IPS DF 6.9 (cell line): ENCODE results near the gene TMEM128.
"Not testable (repeated sequence)": the region's sequence is repeated elsewhere in the genome, so short reads cannot be mapped to it uniquely, and the experiment has no call there.

Source experiments
- DNase-seq: peaks from one replicate; pipeline ENCODE4 v3.0.0-alpha.2; 2013; ENCODE audit warnings: low read depth, low spot score
- H3K27ac ChIP-seq: one replicate; pipeline ENCODE4 v1.5.1; 2013; ENCODE audit warnings: low read length, control low read depth
- H3K27me3 ChIP-seq: 2 replicates; pipeline ENCODE4 v1.6.1; 2013; ENCODE audit warnings: mild to moderate bottlenecking, low read length; ENCODE audit not compliant: control insufficient read depth, insufficient read depth
- H3K36me3 ChIP-seq: 2 replicates; pipeline ENCODE4 v1.6.1; 2013; ENCODE audit warnings: low read length; ENCODE audit not compliant: control insufficient read depth, insufficient read depth
- H3K4me1 ChIP-seq: 2 replicates; pipeline ENCODE4 v1.6.1; 2013; ENCODE audit warnings: low read length; ENCODE audit not compliant: control insufficient read depth, insufficient read depth
- H3K4me3 ChIP-seq: 2 replicates; pipeline ENCODE4 v1.5.1; 2013; ENCODE audit warnings: mild to moderate bottlenecking, low read length
- H3K9me3 ChIP-seq: 2 replicates; pipeline ENCODE4 v1.6.1; 2013; ENCODE audit warnings: low read length, inconsistent platforms; ENCODE audit not compliant: control insufficient read depth, insufficient read depth
- WGBS: extraction: QIAGEN DNeasy Blood & Tissue Kit; methylation state at CpG from one replicate; pipeline ENCODE4 v1.1.7; 2013; ENCODE audit warnings: mixed read lengths, missing lambda C conversion rate; ENCODE audit not compliant: insufficient read length, insufficient coverage; 5-methylcytosine and 5-hydroxymethylcytosine counted together

TMEM128 gene

DNA sequence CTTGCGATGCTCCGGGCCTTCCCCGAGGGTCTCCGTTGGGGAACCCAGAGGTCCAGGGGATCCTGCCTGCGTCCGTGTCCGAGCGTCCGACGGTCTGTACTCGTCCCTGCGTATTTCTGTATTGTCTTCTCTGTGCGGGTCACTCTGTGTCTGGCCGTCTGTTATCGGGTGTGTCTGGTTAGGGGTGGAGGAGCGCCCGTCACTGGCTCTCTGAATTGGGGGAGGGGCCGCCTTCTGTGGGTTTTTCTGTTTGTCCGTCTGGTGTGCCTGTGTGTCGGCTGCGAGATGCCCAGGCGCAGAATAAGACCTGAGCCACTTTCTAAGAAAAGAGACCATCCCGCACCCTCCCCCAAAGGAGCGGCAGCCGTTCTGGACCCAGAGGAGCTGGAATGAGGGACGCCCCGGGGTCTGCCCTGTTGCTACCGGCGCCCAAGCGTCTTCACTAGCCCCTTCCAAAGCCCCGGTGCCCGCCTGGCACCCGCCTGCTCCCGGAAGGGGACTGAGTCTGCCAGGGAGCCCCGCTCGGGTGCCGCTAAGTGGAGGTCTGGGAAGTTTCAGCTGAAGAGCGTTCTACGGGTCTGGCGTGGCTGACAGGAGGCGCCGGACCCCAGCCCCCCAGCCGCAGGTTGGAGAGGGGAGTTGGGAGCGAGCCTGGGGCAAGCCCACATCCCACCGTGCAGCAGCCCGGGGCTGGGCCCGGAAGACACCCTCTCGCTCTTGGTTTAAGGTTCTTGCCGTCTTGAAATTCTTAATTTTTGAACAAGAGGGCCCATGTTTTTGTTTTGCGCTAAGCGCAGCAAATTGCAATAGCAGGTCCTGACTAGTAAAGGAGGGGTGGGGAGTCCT lies 20.3 kb downstream of the TMEM128 start:
- H3K9me3 ChIP-seq: no peaks in the 10 kb centered on the region
- no peak for DNase-seq
- no peaks in the 10 kb centered on the region for H3K36me3 ChIP-seq
- H3K27me3 ChIP-seq: peaks cover 44% of the 10 kb centered on the region
- no peak overlapping the region for H3K27ac ChIP-seq
- no CpG with 5 or more reads among the region's 51 CpGs for WGBS
- peak overlapping the region; percentile 11; the same call in 1 of the 2 replicates for H3K4me3 ChIP-seq
- H3K4me1 ChIP-seq: peaks cover 2% of the 10 kb centered on the region

DNA sequence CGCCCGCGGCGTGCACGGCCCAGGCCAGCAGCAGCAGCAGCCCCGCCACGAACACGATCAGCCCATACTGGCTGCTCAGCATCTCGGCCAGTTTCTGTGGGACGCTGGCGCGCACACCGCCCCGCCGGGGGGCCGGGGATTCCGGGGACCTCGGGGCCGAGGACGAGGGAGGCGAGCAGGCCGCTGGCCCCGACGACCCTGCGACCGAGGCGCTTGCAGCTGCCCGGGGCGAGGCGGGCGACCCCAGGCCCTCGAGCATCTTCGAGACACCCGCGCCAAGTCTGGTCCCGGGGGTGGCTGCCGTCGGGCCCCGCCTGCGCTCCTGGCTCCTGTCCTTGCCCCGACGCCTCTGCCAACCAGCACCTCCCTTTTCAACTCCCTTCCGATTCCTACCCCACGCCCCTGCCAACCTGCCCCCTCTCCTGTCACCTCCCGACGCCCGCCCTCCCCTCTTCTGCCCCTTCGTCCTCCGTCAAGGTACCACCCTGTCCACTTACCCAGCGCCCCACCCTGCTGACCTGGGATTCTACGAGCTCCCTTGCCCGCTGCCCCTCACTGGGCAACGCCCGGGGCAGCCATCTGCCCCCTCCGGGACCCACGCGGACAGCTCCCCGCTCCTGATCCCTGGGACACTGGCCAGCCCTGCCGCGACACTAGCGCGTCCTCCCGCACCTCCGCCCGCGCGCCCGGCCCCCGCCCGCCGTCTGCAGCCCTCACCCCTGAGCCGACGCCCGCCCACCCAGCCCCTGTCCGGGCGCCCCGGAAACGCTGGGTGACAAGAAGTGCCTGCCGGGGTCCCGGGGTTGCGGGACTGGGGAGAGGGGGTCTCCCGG lies 21.2 kb downstream of the TMEM128 start, which contains the start of gene OTOP1:
Gene OTOP1 (minus strand): TSS at position 324 of the 833 bp plus-strand sequence. CDS start 65 bp downstream, at position 259.
- Histone ChIP-seq H3K27ac (no peak within 1 kb of the TSS), H3K36me3 (no peaks in the 10 kb centered on the region), H3K9me3 (no peaks in the 10 kb centered on the region), H3K4me3 (peak within 1 kb of the TSS; percentile 17; the same call in 1 of the 2 replicates), H3K4me1 (peaks cover 2% of the 10 kb centered on the region), H3K27me3 (peaks cover 44% of the 10 kb centered on the region)
- WGBS: no CpG with 5 or more reads among the region's 82 CpGs
- DNase-seq: no peak

DNA sequence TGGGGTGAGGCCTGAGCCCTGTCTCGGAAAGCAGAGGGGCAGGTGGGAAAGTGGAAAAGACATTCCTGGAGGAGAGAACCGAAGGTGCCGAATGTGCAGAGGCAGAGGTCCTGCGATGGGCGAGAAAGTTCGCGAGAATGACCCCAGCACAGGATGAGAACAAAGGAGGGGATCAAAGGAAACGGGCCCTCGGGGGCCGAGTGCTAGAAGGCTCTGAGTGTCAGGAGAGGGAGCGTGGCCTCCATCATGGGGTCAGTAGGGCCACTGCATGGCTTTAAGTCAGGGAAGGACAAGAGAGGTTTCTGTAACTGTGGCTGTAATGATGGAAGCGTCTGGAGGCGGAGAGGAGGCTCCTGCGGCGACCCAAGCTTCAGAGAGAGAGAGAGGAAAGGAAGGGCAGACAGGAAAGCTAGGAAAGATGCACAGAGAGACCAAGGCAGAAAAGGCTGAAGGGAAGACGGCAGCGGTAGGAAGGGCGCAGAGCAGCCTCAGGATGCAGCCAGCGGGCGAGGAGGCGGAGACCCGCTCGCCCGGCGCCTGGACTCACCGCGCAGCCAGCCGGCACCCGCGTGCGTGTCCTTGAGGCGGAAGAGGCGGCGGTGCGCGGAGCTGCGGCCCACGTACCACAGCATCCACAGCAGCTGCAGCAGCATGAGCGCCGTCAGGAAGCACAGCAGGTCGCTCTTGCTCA lies 22.0 kb downstream of the TMEM128 start:
- WGBS: no CpG with 5 or more reads among the region's 41 CpGs

DNA sequence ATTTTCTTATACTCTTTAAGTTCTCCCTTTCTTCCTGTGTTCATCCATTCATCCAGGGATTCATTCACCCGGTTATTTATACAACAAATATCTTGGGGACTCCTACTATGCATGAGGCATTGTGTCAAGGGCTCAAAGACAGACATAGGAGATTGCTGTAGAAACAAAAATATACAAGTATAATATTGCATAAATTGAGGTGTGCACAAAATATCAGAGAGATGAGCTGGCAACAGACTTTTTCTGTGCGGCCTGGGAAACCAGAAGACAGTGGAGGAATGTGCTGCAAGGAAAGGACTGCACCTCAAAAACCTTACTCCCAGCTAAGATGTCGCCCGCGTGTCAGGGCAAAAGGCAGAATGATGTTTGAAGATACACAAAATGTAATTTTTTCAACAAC lies 30.9 kb downstream of the TMEM128 start:
- no peak for DNase-seq
- WGBS: no CpG with 5 or more reads among the region's 5 CpGs
- Histone ChIP-seq H3K4me1 (no peaks in the 10 kb centered on the region), H3K27ac (no peak overlapping the region), H3K9me3 (no peaks in the 10 kb centered on the region), H3K27me3 (no peaks in the 10 kb centered on the region), H3K36me3 (no peaks in the 10 kb centered on the region), H3K4me3 (no peak overlapping the region)

More for the DNA sequence above, 22.0 kb downstream of the TMEM128 start:
- H3K27me3 ChIP-seq: peaks cover 44% of the 10 kb centered on the region
- no peak overlapping the region; the same call in 1 of the 2 replicates for H3K4me3 ChIP-seq
- no peak overlapping the region for H3K27ac ChIP-seq
- peaks cover 2% of the 10 kb centered on the region for H3K4me1 ChIP-seq
- no peaks in the 10 kb centered on the region for H3K36me3 ChIP-seq
- H3K9me3 ChIP-seq: no peaks in the 10 kb centered on the region
- DNase-seq: no peak

DNA sequence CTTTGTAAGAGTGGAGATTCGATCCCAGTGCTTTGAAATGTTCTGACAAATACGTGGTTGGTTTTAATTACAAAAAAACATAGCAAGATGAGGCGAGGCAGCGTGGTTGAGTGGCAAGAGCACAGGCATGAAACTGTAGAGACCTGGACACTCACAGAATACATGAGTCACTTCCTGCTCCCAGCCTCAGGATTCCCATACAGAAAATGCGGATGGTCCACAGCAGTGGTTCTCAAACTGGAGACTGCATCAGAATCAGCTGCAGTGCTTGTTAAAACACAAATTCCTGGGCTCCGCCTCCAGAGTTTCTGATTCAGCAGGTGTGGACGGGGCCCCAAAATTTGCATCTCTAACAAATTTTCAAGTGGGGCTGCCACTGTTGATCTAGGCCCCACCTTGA lies 31.4 kb downstream of the TMEM128 start:
- H3K4me1 ChIP-seq: no peaks in the 10 kb centered on the region
- no peaks in the 10 kb centered on the region for H3K36me3 ChIP-seq
- DNase-seq: no peak
- H3K9me3 ChIP-seq: no peaks in the 10 kb centered on the region
- H3K27me3 ChIP-seq: no peaks in the 10 kb centered on the region
- H3K27ac ChIP-seq: no peak overlapping the region
- no CpG with 5 or more reads among the region's 7 CpGs for WGBS
- no peak overlapping the region for H3K4me3 ChIP-seq

DNA sequence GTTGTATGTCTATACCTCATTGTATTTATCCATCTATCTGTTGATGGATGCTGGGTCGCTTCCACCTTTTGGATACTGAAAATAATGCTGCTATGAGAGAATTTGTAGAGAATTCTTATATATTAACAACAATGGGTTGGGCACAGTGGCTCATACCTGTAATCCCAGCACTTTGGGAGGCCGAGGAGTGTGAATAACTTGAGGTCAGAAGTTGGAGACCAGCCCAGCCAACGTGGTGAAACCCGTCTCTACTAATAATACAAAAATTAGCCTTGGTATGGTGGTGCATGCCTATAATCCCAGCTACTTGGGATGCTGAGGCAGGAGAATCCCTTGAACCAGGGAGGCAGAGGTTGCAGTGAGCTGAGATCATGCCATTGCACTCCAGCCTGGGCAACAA lies 34.3 kb downstream of the TMEM128 start:
- H3K9me3 ChIP-seq, H3K4me1 ChIP-seq, H3K36me3 ChIP-seq, H3K4me3 ChIP-seq, H3K27ac ChIP-seq, DNase-seq, H3K27me3 ChIP-seq: not testable (repeated sequence)
- no CpG with 5 or more reads among the region's 4 CpGs for WGBS

DNA sequence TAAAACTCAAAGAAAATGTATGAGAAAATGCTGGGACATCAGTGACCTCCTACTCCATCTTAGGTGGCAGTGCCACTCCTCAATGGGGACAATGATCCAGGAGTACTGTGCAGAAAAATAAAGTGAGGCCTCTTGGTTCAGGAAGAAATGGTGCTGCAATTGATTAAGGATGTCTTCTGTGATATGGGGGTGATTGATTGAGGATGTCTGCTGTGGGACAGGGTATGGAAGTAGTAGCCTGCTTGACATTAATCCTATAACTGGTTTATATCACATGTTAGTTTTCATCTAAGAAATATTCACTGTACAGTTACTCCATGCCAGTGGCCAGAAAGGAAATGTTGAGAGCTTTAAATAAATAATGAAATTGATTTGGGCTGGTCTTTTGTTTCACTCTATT lies 41.8 kb downstream of the TMEM128 start:
- Histone ChIP-seq H3K4me1 (no peaks in the 10 kb centered on the region), H3K27ac (no peak overlapping the region), H3K4me3 (no peak overlapping the region), H3K27me3 (no peaks in the 10 kb centered on the region; the same call in 1 of the 2 replicates), H3K9me3 (no peaks in the 10 kb centered on the region), H3K36me3 (no peaks in the 10 kb centered on the region)
- DNase-seq: no peak

DNA sequence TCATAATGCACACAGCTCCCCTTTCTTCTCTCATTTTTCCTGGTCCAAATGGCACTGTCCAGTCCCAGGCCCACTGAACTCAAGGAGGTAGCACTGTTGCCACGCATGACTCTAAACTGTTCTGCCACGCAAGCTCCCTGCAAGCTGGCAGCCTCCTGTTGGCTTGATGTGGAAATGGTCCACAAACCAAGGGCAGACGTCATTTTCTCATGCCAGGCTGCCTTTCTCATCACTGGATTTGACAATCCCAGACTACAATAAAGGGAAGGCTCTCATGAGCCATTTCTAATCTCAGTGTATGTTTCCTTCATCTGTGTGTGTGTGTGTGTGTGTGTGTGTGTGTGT lies 43.6 kb downstream of the TMEM128 start:
- Histone ChIP-seq H3K27me3 (no peaks in the 10 kb centered on the region), H3K4me3 (no peak overlapping the region), H3K36me3 (no peaks in the 10 kb centered on the region), H3K4me1 (no peaks in the 10 kb centered on the region), H3K27ac (no peak overlapping the region), H3K9me3 (no peaks in the 10 kb centered on the region)
- no peak for DNase-seq
- no CpG with 5 or more reads among the region's 3 CpGs for WGBS

DNA sequence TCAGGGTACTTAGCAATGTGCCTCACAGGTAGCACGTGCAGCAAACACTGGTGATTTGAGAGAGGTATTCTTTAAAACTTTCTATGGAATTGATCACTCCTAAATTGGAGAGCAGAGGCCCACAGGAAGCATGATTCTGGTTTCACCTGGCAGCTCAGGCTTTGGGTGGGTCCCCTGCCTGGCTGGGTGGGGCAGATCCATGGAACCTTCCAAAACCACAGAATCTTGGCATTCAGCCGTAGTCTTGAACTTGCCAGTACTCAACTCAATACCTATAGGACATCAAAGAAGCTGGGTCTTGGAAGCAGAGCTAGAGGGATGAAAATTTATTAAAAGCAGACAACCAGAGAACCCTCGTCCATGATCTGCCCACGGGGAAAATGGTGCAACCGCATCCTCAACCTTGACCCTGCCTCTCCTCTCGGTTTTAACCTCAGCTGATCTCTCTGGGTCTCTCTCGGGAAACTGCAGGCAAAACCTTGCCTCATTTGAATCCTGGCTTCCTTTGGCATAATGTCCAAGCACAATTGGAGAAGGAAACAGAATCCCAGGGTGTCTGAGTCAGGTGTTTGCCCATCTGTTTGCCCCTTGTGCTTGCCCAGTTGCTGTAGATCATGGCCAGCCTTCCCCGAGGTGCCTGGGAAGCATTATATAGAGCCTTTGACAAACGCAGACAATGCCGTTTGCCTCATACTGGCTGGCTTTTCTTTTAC lies 44.2 kb downstream of the TMEM128 start:
- H3K4me1 ChIP-seq: no peaks in the 10 kb centered on the region
- H3K36me3 ChIP-seq: no peaks in the 10 kb centered on the region
- DNase-seq: no peak
- H3K9me3 ChIP-seq: no peaks in the 10 kb centered on the region
- H3K4me3 ChIP-seq: no peak overlapping the region
- H3K27me3 ChIP-seq: no peaks in the 10 kb centered on the region
- no peak overlapping the region for H3K27ac ChIP-seq
- no CpG with 5 or more reads among the region's 10 CpGs for WGBS

DNA sequence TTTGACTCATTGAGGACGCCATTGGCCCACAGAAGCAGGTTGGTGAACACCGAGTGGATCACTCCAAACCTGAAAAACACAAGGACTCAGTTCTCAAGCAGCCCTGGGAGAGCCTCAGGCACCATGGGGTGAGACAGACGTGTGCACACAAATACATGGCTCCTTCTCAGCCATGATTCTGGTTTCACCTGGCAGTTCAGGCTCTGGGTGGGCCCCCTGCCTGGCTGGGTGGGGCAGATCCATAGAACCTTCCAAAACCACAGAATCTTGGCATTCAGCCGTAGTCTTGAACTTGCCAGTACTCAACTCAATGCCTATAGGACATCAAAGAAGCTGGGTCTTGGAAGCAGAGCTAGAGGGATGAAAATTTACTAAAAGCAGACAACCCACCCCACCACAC lies 45.5 kb downstream of the TMEM128 start:
- H3K4me1 ChIP-seq: no peaks in the 10 kb centered on the region
- H3K27ac ChIP-seq: no peak overlapping the region
- H3K36me3 ChIP-seq: no peaks in the 10 kb centered on the region
- H3K27me3 ChIP-seq: no peaks in the 10 kb centered on the region
- H3K9me3 ChIP-seq: no peaks in the 10 kb centered on the region
- no CpG with 5 or more reads among the region's 4 CpGs for WGBS
- no peak for DNase-seq
- no peak overlapping the region for H3K4me3 ChIP-seq
